ENCODE measurements around the gene UNC13D. TPM values are rescaled to one million over a fixed set of nuclear protein-coding genes. Genes with fewer than 3 reads are reported as not detected.

UNC13D gene
- total RNA-seq, 2 experiments from 2014 or later, result 8.0 to 17.8 TPM

GRCh38 chr17:75834279-75834920 lies 9.8 kb downstream of the UNC13D start:
- H3K36me3 ChIP-seq (ENCODE audit: insufficient read depth, low read length), result no peaks in the 10 kb centered on the region
- H3K79me2 ChIP-seq (ENCODE audit: insufficient read depth, low read depth, low read length), result no peaks in the 10 kb centered on the region
- no peak overlapping the region for H3K4me2 ChIP-seq (ENCODE audit: low read length)
- no peak overlapping the region for H3K27ac ChIP-seq (ENCODE audit: low read depth, low read length, poor library complexity, severe bottlenecking)
- DNase-seq (ENCODE audit: low spot score), result no peak
- no peaks in the 10 kb centered on the region for H4K20me1 ChIP-seq (ENCODE audit: insufficient read depth, low read length)
- H2AFZ ChIP-seq (ENCODE audit: low read length), result no peak overlapping the region
- H3K4me3 ChIP-seq (ENCODE audit: low read depth, low read length, poor library complexity, severe bottlenecking), result no peak overlapping the region
- TF ChIP-seq EZH2phosphoT487 (IDR thresholded peaks at IDR 0.05; ENCODE audit: borderline replicate concordance, low read depth, low read length), result no peak
- no peak for TF ChIP-seq CTCF (conservative IDR thresholded peaks at IDR 0.05; ENCODE audit: low read length)
- H3K4me1 ChIP-seq (ENCODE audit: insufficient read depth, low read length, poor library complexity, severe bottlenecking), result peaks cover 15% of the 10 kb centered on the region
- no peaks in the 10 kb centered on the region for H3K9me2 ChIP-seq (ENCODE audit: insufficient read depth, low read length)
- intact Hi-C loops (cut with micrococcal nuclease; ENCODE audit: unreplicated experiment), result no loop called here
- POLR2A ChIA-PET, result no interaction called here
- no TSS peak for BruUV-seq (replicated peaks)
- CTCF ChIA-PET (ENCODE audit: unreplicated experiment), result no interaction called here
- H3K9me3 ChIP-seq (ENCODE audit: low read length), result no peaks in the 10 kb centered on the region

DNA sequence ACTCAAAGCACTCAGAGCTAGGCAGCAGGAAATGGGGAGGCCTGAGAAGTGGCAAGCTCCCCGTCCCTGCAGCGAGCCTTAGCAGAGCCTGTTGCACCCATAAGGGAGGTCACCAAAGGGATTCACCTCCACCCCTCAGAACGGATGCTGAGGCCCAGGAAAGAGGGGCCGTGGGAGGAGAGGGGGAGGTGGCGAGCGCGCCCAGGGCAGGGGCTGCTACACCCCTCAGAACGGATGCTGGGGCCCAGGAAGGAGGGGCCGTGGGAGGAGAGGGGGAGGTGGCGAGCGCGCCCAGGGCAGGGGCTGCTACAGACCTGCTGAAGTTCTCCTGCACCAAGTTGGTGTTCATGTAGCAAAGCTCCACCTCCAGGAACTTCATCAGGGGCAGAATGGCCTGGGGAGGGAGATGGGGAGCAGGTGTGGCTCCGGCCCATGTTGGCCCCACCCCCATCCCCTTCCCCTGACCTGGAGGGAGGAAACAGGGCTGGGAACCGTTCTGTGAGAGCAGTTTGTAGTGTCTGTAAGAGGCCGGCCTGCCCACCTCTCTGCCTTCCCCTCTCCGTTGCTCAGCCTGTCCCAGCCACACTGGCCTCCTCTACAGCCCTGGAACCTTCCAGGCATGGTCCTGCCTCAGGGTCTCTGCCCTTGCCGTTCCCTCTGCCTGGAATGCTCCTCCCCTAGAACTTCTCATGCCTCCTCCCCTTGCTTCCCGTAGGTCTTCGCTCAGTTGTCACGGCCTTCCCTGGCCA lies 11.4 kb downstream of the UNC13D start:
- peak overlapping the region; percentile 53 for H3K4me2 ChIP-seq (ENCODE audit: low read length)
- H3K4me3 ChIP-seq (ENCODE audit: low read depth, low read length, poor library complexity, severe bottlenecking), result peak overlapping the region; percentile 30
- intact Hi-C loops (cut with micrococcal nuclease; ENCODE audit: unreplicated experiment), result no loop called here
- H3K27ac ChIP-seq (ENCODE audit: low read depth, low read length, poor library complexity, severe bottlenecking), result peak overlapping the region; percentile 36
- no peaks in the 10 kb centered on the region for H4K20me1 ChIP-seq (ENCODE audit: insufficient read depth, low read length)
- peak overlapping the region; percentile 15; the same call in 1 of the 2 replicates for H2AFZ ChIP-seq (ENCODE audit: low read length)
- DNase-seq (ENCODE audit: low spot score), result peak; percentile 57
- no peaks in the 10 kb centered on the region for H3K79me2 ChIP-seq (ENCODE audit: insufficient read depth, low read depth, low read length)
- no peak for TF ChIP-seq EZH2phosphoT487 (IDR thresholded peaks at IDR 0.05; ENCODE audit: borderline replicate concordance, low read depth, low read length)
- no peak for TF ChIP-seq CTCF (conservative IDR thresholded peaks at IDR 0.05; ENCODE audit: low read length)
- peaks cover 19% of the 10 kb centered on the region for H3K4me1 ChIP-seq (ENCODE audit: insufficient read depth, low read length, poor library complexity, severe bottlenecking)
- H3K36me3 ChIP-seq (ENCODE audit: insufficient read depth, low read length), result no peaks in the 10 kb centered on the region
- CTCF ChIA-PET (ENCODE audit: unreplicated experiment), result no interaction called here
- BruUV-seq (replicated peaks), result no TSS peak
- no peaks in the 10 kb centered on the region for H3K9me3 ChIP-seq (ENCODE audit: low read length)
- POLR2A ChIA-PET, result interaction anchor here (0.6 to 1.5 kb wide), 4 partner anchors 17 to 62 kb away, joined by 3 to 7 read pairs (median 4); no protein-coding TSS in a partner anchor
- no peaks in the 10 kb centered on the region for H3K9me2 ChIP-seq (ENCODE audit: insufficient read depth, low read length)

Data from OCI-LY7 (cell line).